ENCODE results near the gene NCOR1.

NCOR1 gene

DNA sequence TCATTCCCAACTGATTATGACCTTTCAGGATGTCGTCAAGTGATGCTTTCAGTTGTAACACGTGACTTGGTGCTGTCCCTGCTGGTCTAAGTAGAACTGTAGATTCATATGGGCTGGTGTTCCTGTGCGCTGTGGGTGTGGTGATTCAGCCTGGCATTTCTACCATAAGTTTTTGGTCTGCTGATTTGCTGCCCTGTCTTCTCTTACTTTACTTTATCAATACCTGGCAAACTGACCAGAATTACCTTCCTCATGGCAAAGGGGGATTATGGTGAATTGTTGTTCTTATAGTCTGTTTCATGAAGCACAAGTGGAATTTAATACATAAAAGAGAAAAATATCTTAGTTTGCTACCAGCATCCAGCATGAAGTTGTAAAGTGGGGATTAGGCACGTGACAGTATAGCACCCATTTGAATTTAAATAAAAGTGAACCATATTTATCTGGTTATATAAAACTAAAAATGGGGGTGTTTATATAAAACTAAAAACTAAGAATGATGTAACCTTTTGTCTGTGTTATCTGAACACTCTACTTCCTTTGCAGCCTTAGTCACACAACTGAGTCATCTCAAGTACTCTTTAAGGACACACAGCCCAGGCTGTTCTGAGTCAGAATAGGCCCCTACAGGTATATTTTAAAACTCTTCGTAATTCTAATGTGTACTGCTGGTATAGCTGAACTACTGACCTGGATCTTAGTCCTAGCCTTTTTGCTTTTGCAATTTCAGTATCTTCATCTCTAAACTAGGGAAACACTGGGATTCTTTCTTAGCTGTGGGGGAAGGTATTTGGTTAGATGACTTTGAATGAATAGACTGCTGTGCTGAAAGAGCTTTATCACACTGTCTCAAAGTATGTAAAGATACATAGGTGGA is 187.4 kb downstream of the NCOR1 start:
- no peak for DNase-seq (ENCODE audit: low read depth)

- no peak for DNase-seq (ENCODE audit: low read depth)
Measured at GRCh38 chr17:16026895-16027294, 188.4 kb downstream of the NCOR1 start.

DNA sequence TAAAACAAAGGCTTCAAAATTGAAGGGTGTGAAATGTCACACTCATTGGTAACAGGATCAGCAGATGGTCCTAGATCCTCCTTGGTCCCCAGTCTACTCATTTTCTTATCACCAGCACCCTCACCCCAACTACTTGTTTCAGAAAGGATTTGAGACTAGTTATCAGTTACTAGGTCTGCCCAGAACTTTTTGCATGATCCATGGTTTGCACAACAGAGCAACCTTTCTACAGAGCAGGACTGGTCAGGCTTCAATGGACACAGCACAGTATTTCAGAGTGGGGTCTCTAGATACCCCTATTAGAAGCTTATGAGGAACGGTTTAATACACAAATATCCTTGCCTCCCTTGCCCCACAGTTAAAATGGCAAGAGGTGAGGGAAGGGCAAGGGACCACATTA is 190.1 kb downstream of the NCOR1 start:
- DNase-seq (ENCODE audit: low read depth), result no peak

GRCh38 chr17:16023881-16024280 is 191.5 kb downstream of the NCOR1 start:
- DNase-seq (ENCODE audit: low read depth), result no peak

- DNase-seq (ENCODE audit: low read depth), result no peak
Measured at GRCh38 chr17:16019347-16019746, 196.0 kb downstream of the NCOR1 start.

- no peak for DNase-seq (ENCODE audit: low read depth)
Measured at GRCh38 chr17:16013943-16014407, 201.4 kb downstream of the NCOR1 start.

DNA sequence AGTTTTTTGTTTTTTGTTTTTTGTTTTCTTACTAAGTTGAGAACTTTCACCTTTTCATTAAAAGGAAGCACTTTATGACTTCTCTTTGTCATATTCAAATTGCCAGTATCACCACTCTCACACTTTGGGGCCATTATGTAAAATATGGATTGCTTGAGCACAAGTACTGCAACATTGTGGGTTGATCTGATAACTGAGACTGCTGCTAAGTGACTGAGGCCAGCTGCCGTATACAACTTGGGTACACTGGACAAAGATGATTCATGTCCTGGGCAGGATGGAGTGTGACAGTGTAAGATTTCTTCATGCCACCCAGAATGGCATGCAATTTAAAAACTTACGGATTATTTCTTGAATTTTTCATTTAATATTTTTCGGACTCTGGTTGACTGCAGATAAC is 207.9 kb downstream of the NCOR1 start:
- no peak for DNase-seq (ENCODE audit: low read depth)

DNA sequence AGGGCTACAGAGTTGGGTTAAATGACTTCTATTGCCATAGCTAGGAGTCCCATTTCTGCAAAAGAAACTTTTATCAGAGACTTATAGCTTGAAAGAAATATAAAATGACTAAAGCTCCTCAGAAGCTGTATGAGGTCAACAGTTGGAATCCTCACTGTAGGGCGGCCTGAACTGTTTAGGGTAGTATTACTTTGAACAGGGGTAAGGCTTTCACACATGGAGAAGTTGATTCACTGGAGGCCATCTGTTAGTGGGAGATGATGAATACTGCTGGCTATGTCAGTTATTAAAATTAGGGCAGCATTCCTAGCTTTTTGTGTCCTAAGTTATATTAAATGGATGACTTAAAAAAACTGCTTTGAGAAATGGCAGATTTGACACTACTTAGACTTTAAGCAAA is 209.7 kb downstream of the NCOR1 start:
- DNase-seq (ENCODE audit: low read depth), result no peak

DNA sequence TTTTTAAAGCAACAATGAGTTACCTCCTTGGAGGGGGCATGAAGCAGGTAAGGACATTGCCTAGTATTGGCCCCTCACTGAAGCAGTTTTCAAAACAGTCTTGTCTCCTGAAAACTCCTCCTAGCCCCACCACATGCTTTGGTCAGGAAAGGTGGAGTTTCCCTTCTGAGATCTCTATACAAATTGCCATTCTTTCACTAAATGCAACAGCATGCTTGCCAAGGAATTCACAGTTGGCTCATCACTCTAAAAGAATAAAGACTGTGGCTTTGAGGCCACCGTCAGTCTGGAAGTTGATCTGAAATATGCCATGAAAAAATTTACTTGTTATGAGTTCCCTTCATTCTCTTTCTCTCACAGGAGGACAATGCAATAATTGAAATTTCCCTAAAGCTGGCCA is 211.5 kb downstream of the NCOR1 start:
- no peak for DNase-seq (ENCODE audit: low read depth)

- no peak for DNase-seq (ENCODE audit: low read depth)
Measured at GRCh38 chr17:16002708-16003260, 212.6 kb downstream of the NCOR1 start.

- no peak for DNase-seq (ENCODE audit: low read depth)
Measured at GRCh38 chr17:16001226-16001897, 214.0 kb downstream of the NCOR1 start.

GRCh38 chr17:15999974-16000827 is 215.1 kb downstream of the NCOR1 start:
- DNase-seq (ENCODE audit: low read depth), result peak; percentile 17

GRCh38 chr17:15999141-15999973 is 216.0 kb downstream of the NCOR1 start, which contains the start of the genes TTC19 and ZSWIM7:
Gene TTC19, plus strand, starts transcription at chr17:15999824. Its CDS starts 25 bp downstream, at chr17:15999849.
Gene ZSWIM7, minus strand, starts transcription at chr17:15999704. Its CDS starts 110 bp downstream, at chr17:15999594.
- peak; percentile 79 for DNase-seq (ENCODE audit: low read depth)

DNA sequence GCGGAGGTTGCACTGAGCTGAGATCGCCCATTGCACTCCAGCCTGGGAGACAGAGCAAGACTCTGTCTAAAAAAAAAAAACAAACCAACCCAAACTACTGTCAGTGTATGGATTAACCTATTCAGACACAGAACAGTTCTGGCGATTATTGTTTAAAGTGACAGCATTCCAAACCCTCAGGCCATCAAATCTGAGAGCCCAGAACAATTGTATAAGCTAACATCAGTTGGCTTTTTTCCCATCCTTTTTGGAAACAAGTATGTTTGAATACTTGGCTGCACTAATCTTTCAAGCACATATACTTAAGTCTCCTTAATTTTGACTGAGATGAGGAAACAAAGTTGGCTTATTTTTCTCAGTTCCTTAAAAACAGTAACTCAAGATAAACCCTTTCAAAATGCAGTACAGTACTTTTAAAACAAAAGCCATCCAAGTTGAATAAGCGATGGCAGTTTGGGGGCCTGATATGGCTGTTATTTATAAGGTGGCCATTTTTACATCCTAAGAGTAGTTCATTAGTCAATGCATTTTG is 217.2 kb downstream of the NCOR1 start:
- no peak for DNase-seq (ENCODE audit: low read depth)

- no peak for DNase-seq (ENCODE audit: low read depth)
Measured at GRCh38 chr17:15996322-15996721, 219.0 kb downstream of the NCOR1 start.

DNA sequence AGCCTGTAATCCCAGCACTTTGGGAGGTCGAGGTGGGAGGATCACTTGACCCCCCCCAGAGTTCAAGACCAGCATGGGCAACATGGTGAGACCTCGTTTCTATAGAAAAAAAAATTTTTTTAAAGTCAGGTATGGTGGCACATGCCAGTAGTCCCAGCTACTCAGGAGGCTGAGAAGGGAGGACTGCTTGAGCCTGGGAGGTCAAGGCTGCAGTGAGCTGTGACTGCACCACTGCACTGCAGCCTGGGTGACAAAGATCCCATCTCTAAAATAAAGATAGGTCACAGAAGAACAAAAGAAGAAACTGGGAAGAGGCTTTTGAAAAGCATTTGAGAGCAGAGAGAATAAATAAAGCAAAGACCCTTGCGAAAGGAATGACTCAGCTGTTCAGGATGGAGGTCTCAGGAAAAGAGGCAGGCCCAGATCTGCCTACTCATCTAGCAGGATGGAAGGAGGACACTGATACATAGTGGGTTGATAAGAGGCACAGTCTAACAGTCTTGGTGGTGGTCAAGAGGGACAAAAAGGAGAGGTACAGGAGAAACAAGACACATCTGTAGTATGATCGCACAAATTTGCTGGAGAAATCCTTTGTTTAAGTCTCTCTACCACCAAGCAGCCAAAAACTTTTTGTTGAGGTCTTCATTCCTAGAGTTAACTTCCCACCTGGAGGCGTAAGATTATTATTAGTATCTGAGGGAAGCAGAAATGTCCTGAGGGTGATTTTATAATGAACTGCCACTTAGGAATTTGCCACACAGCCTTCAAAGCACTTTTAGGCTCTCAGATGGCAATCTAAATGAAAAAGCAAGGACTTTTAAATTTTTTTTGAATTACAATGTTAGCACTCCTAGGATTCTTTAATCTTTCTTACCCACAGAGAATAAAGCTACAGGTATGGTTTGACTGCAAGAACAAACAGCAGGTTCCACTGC is 233.4 kb downstream of the NCOR1 start:
- DNase-seq (ENCODE audit: low read depth), result no peak

GRCh38 chr17:15981208-15981607 is 234.1 kb downstream of the NCOR1 start:
- DNase-seq (ENCODE audit: low read depth), result no peak

Data from activated T-cell treated with anti-CD3 and anti-CD28 coated beads for 1 hour (primary cell).